H1 (cell line): Measurements from ENCODE around the gene CLIC1.

Experiments used
- BACH1 ChIP-seq: IDR thresholded peaks from 2 replicates; pipeline ENCODE4 v1.6.1; 2012; ENCODE audit warnings: low read length, improper control_type of control experiment
- CREB1 ChIP-seq: IDR thresholded peaks from 2 replicates; pipeline ENCODE4 v1.6.1; 2012; ENCODE audit warnings: inconsistent platforms
- CTCF ChIP-seq, 3 experiments: IDR thresholded peaks; 1 replicate in 2 of 3; 2 replicates in 1 of 3; pipeline versions ENCODE4 v1.5.1 to v1.6.1; 2011; ENCODE audit warnings: low read length in 3 of 3, mild to moderate bottlenecking in 3 of 3, inconsistent platforms in 2 of 3, low read depth in 1 of 3, moderate library complexity in 1 of 3; ENCODE audit not compliant: insufficient read depth in 1 of 3; ENCODE audit errors: control extremely low read depth in 1 of 3
- GABPA ChIP-seq: IDR thresholded peaks from 2 replicates; pipeline ENCODE4 v1.6.1; 2011; ENCODE audit warnings: mild to moderate bottlenecking, low read length, moderate library complexity, borderline replicate concordance; ENCODE audit not compliant: insufficient read depth
- POLR2A ChIP-seq, 2 experiments: IDR thresholded peaks; 1 replicate in 1 of 2; 2 replicates in 1 of 2; pipeline ENCODE4 v1.6.1; 2011; ENCODE audit warnings: low read depth in 2 of 2, low read length in 2 of 2, mild to moderate bottlenecking in 2 of 2; ENCODE audit errors: control extremely low read depth in 1 of 2
- RFX5 ChIP-seq: IDR thresholded peaks from 2 replicates; pipeline ENCODE4 v1.6.1; 2011; ENCODE audit warnings: low read depth, low read length, improper control_type of control experiment, borderline replicate concordance
- SP1 ChIP-seq: IDR thresholded peaks from 2 replicates; pipeline ENCODE4 v1.6.1; 2011; ENCODE audit warnings: low read depth, low read length
- SP2 ChIP-seq: IDR thresholded peaks from 2 replicates; pipeline ENCODE4 v1.6.1; 2012; ENCODE audit warnings: mild to moderate bottlenecking, low read length, inconsistent platforms
- SRF ChIP-seq: IDR thresholded peaks from 2 replicates; pipeline ENCODE4 v1.6.1; 2011; ENCODE audit warnings: mild to moderate bottlenecking, low read depth, low read length, moderate library complexity
- TCF12 ChIP-seq: IDR thresholded peaks from 2 replicates; pipeline ENCODE4 v1.6.1; 2011; ENCODE audit warnings: low read depth, mild to moderate bottlenecking, low read length
- TF ChIP-seq, protein P1 (sequence below): IDR thresholded peaks from 2 replicates; pipeline ENCODE4 v1.6.1; 2011; ENCODE audit warnings: low read depth, mild to moderate bottlenecking, low read length; ENCODE audit not compliant: insufficient read depth

DNA sequence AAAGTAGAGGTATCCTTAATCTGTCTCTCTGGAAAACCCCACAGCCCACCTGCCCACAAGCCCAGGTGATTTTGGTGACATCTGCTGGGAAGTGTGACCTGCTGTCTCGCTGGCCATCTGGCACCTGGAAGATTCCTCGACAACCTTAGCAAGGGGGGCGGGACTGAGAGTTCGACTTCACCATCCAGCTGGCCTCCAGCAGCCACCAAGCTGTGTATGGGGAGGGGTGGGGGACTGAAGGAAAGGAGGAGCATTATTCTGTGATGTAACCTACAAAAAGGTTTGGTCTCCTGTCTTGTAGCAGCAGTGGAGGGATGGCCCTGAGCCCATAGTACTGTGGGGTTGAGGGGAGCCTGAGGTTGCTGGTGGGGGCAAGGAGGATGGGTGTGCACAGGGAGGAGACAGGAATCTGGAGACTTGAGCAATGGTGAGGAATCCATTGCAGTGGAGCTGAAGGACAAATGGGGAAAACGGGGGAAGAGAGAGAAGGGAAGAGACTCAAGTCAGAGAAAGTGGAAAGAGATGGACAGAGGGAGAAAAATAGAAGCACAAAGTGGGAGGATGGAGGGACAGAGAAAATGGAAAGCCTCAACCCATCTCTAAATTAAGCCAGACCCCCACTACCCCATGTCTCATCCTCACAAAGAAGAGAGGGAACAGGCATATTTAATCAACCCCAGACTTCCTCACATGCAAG lies 25.7 kb downstream of the CLIC1 start:
- TF ChIP-seq GABPA (no peak), RFX5 (no peak), CREB1 (no peak), CTCF (IDR thresholded peaks at IDR 0.05; ENCODE audit: control extremely low read depth in 1 of 3, insufficient read depth in 1 of 3, low read depth in 1 of 3, low read length in 3 of 3) (no peak), BACH1 (no peak), SP2 (no peak), TCF12 (no peak), SP1 (no peak), SRF (no peak), POLR2A (IDR thresholded peaks at IDR 0.05; ENCODE audit: control extremely low read depth in 1 of 2, low read depth in 2 of 2, low read length in 2 of 2) (no peak)
- TF ChIP-seq, protein P1, sequence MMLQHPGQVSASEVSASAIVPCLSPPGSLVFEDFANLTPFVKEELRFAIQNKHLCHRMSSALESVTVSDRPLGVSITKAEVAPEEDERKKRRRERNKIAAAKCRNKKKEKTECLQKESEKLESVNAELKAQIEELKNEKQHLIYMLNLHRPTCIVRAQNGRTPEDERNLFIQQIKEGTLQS, result no peak
